Esophagus muscularis mucosa (tissue), 3 donors: ENCODE results near the gene ABHD16A.

Source experiments
- CTCF ChIP-seq, 3 experiments: fragments of 200-600 bp in 2 of 3; fragments of 450-650 bp in 1 of 3; sonication (generic) in 2 of 3; IDR thresholded peaks; one replicate each; pipeline ENCODE4 v1.5.1; 2017 to 2019; ENCODE audit warnings: antibody characterized with exemption in 3 of 3, mild to moderate bottlenecking in 2 of 3, moderate library complexity in 1 of 3
- EP300 ChIP-seq: sonication (generic); formaldehyde crosslinking; IDR thresholded peaks from one replicate; pipeline ENCODE4 v1.6.1; 2017; ENCODE audit warnings: antibody characterized with exemption

DNA sequence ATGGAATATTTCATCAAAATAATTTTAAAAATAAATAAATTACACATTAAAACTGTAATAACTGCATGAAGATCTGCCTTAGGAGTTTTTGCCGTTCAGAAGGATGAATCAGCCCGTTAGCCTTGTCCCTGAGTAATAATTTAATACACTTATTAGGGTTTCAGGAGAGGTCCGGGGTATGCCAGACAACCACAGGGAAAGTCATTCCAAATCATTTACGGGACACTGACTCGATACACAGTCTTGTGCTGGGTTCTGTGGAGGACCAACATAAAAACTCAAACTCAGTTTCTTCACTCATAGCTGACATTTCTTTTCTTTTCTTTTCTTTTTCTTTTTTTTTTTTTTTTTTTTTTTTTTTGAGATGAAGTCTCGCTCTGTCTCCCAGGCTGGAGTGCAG is 2.8 kb upstream of the ABHD16A start:
- TF ChIP-seq CTCF (IDR thresholded peaks at IDR 0.05) (no peak), EP300 (no peak)
